GM18861 (cell line): Measurements from ENCODE around the gene IFNA16.
A peak's percentile ranks its signal among the peaks of the same experiment; 100 is the strongest.
"Not testable (repeated sequence)": the region's sequence is repeated elsewhere in the genome, so short reads cannot be mapped to it uniquely, and the experiment has no call there.

ENCODE experiments used
- ATAC-seq: cut with Tn5 transposase; IDR thresholded peaks from one replicate; pipeline ENCODE4 v1.9.1; 2021; ENCODE audit not compliant: unreplicated experiment

The IFNA16 gene

DNA sequence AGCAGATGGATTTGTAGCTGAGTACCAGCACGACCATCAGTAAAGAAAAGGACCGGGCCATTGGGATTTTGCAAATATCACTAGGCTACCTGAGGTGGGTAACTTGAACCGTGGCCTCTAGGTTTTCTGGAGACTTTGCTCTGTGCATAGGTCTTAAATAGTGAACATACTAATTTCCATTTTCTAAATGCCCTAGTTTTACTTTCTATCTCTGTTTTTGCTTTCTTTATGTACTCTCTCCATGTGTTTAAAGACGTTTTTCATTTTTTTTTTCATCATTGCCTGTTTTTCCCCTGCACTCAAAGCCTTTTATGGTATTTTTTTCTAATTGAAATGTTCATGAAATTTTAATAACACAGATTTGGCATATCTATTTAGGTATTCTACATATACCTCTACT, 15.0 kb downstream of the IFNA16 start, which contains the start of gene IFNA7:
Gene IFNA7 (minus strand): TSS at position 101 of the 400 bp plus-strand sequence. CDS start 40 bp downstream, at position 61.
- not testable (repeated sequence) for ATAC-seq

- peak; percentile 84 for ATAC-seq
Observed at GRCh38 chr9:21194867-21195776, 22.0 kb downstream of the IFNA16 start.

GRCh38 chr9:21187487-21187886, 29.6 kb downstream of the IFNA16 start, which contains the start of gene IFNA4:
IFNA4 (minus strand) TSS chr9:21187587; CDS start chr9:21187531, 56 bp downstream.
- not testable (repeated sequence) for ATAC-seq

- peak; percentile 80 for ATAC-seq
Observed at GRCh38 chr9:21182810-21183736, 34.0 kb downstream of the IFNA16 start.

DNA sequence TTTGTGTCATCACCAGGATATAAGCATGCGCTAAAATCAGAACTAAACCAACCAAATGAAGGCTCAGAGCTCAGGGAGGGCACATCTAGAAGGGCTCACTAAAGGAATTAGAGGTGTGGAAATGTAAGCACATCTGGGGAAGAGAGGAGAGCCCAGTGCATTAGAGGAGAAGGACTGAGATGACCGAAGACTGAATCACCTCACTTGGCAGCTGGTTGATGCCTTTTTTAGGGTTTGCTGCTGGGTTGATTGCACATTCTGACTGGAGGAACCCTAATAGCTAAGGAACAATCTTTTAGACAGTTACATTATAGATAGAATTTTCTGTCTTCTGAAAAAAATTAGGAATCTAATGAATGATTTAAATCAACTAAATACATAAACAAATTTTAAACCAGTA, 42.4 kb downstream of the IFNA16 start:
- no peak for ATAC-seq

DNA sequence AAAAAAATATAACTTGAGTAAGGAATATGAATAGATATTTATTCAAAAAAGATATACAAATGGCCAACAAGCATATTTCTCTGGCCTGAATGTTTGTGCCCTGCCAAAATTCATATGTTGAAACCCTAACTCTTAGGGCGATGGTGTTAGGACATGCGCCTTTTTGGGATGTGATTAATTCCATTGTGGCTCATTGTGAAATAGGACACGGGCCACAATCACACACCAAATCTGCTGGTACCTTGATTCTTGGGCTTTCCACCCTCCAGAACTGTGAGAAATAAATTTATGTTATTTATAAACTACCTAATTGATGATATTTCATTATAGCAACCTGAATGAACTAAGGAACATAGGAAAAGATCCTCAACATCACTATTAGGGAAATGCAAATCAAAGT, 45.0 kb downstream of the IFNA16 start:
- ATAC-seq: no peak

- no peak for ATAC-seq
Observed at GRCh38 chr9:21171351-21171750, 45.8 kb downstream of the IFNA16 start.

DNA sequence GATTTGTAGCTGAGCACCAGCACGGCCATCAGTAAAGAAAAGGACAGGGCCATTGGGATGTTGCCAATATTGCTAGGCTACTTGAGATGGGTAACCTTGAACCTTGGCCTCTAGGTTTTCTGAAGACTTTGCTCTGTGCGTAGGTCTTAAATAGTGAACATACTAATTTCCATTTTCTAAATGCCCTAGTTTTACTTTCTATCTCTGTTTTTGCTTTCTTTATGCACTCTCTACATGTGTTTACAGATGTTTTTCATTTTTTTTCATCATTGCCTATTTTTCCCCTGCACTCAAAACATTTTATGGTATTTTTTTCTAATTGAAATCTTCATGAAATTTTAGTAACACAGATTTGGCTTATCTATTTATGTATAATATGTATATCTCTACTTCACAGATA, 50.6 kb downstream of the IFNA16 start, which contains the start of gene IFNA21:
Gene IFNA21 (minus strand): TSS at position 101 of the 400 bp plus-strand sequence. CDS start 48 bp downstream, at position 53.
- ATAC-seq: not testable (repeated sequence)
